ENCODE measurements around the gene RHOG. TPM values are rescaled to one million over a fixed set of nuclear protein-coding genes. Genes with fewer than 3 reads are reported as not detected.

Gene RHOG
- total and polyA plus RNA-seq, 3 donors from 2014 or later, result 36.1 to 58.3 (median 37.1) TPM

DNA sequence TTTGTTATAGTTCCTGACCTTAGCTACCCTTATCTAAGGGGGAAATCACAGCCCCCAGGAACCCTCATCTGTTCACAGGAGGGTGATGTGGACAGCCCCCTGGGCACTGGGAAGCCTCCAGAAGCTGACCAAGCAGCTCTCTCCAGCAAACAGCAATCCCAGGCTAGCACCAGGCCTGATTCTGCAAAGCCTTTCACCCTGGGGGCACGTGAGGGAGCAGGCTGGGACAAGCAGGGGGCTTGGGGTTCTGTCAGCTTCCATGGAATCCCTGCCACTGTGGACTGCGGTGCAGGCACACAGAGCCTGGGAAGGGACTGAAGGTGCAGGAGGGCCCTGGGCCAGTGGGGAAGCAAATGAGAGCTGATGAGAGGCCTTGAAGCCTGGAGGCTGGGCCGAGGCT lies 30.3 kb downstream of the RHOG start:
- Histone ChIP-seq H3K4me1 (peaks cover 6% of the 10 kb centered on the region), H3K9me3 (no peaks in the 10 kb centered on the region), H3K27ac (no peak overlapping the region), H3K27me3 (no peaks in the 10 kb centered on the region), H3K4me3 (no peak overlapping the region), H3K36me3 (ENCODE audit: low read depth, missing control alignments) (no peaks in the 10 kb centered on the region)
- no peak for TF ChIP-seq POLR2A (IDR thresholded peaks at IDR 0.05)
- TF ChIP-seq, protein P1, sequence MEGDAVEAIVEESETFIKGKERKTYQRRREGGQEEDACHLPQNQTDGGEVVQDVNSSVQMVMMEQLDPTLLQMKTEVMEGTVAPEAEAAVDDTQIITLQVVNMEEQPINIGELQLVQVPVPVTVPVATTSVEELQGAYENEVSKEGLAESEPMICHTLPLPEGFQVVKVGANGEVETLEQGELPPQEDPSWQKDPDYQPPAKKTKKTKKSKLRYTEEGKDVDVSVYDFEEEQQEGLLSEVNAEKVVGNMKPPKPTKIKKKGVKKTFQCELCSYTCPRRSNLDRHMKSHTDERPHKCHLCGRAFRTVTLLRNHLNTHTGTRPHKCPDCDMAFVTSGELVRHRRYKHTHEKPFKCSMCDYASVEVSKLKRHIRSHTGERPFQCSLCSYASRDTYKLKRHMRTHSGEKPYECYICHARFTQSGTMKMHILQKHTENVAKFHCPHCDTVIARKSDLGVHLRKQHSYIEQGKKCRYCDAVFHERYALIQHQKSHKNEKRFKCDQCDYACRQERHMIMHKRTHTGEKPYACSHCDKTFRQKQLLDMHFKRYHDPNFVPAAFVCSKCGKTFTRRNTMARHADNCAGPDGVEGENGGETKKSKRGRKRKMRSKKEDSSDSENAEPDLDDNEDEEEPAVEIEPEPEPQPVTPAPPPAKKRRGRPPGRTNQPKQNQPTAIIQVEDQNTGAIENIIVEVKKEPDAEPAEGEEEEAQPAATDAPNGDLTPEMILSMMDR (IDR thresholded peaks at IDR 0.05), result no peak
- intact Hi-C loops (cut with DNase I; ENCODE audit: low total_unique reads), result no loop called here
- WGBS, 2 donors, result 79 to 80% methylated on average over 2 to 3 of the region's 3 CpGs
- DNase-seq, result no peak

DNA sequence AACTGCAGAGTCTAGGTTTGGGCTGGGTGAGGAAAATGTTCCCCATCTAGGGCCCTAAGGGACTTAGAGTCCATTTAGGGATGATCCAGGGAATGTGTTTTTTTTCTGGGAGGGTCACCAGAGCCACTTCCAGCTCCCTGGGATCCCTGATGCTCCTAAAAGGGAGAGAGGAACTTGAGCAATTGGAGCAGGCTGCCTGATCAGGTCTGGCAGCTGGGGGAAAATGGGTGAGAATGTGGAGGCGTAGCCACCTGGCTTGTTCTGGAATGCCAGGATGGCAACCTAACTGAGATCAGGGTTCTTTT lies 31.2 kb downstream of the RHOG start:
- no peaks in the 10 kb centered on the region for H3K36me3 ChIP-seq (ENCODE audit: low read depth, missing control alignments)
- intact Hi-C loops (cut with DNase I; ENCODE audit: low total_unique reads), result no loop called here
- no peak overlapping the region for H3K27ac ChIP-seq
- DNase-seq, result no peak
- WGBS, 2 donors, result 91 to 100% methylated on average over 1 of the region's 1 CpG
- H3K4me1 ChIP-seq, result peaks cover 6% of the 10 kb centered on the region
- no peaks in the 10 kb centered on the region for H3K9me3 ChIP-seq
- H3K27me3 ChIP-seq, result no peaks in the 10 kb centered on the region
- H3K4me3 ChIP-seq, result no peak overlapping the region
- TF ChIP-seq POLR2A (IDR thresholded peaks at IDR 0.05), result no peak
- TF ChIP-seq, protein P1 (IDR thresholded peaks at IDR 0.05), result no peak

DNA sequence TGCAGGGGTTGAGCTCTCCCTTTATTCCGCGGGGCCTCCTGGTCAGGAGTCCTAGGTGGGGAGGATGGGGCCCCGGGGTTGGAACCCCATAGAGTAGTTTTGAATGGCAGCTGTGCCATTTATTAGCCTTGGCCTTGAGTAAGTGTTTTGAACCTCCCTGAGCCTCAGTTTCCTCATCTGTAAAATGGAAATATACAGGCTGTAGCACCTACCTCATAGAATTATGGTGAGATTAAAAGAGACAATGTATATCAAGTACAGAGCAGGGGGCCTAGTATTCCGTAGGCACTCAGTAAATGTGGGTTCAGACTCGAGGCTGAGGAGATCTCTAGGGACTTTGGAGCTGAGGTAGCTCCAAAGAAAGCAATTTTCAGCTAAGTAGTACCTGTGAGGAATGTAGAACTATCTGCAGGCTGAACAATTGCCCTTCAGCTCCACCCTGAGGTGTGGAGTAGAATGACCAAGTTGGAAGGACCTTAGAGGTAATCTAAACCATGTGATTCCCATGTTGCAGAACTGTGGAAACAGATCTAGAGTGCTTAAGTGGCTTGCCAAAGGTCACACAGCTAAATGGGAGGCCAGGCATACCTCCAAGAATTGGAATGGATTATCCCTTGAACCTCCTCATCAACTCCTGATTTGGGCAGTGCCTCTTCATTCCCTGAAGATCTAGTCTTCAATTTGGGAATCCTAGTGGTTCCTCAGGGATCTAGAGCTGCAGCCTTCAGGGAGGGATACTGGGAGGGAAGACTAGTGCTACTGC lies 31.7 kb downstream of the RHOG start:
- peaks cover 6% of the 10 kb centered on the region for H3K4me1 ChIP-seq
- TF ChIP-seq, protein P1 (IDR thresholded peaks at IDR 0.05), result peak in 1 of 3 experiments; percentile 7
- TF ChIP-seq POLR2A (IDR thresholded peaks at IDR 0.05), result no peak
- intact Hi-C loops (cut with DNase I; ENCODE audit: low total_unique reads), result no loop called here
- H3K4me3 ChIP-seq, result peak overlapping the region; percentile 53 to 69
- WGBS, 2 donors, result 25 to 30% methylated on average over 5 of the region's 5 CpGs
- DNase-seq, result no peak
- no peaks in the 10 kb centered on the region for H3K27me3 ChIP-seq
- H3K27ac ChIP-seq, result peak overlapping the region in 1 of 2 donors; percentile 6
- H3K9me3 ChIP-seq, result no peaks in the 10 kb centered on the region
- no peaks in the 10 kb centered on the region for H3K36me3 ChIP-seq (ENCODE audit: low read depth, missing control alignments)

DNA sequence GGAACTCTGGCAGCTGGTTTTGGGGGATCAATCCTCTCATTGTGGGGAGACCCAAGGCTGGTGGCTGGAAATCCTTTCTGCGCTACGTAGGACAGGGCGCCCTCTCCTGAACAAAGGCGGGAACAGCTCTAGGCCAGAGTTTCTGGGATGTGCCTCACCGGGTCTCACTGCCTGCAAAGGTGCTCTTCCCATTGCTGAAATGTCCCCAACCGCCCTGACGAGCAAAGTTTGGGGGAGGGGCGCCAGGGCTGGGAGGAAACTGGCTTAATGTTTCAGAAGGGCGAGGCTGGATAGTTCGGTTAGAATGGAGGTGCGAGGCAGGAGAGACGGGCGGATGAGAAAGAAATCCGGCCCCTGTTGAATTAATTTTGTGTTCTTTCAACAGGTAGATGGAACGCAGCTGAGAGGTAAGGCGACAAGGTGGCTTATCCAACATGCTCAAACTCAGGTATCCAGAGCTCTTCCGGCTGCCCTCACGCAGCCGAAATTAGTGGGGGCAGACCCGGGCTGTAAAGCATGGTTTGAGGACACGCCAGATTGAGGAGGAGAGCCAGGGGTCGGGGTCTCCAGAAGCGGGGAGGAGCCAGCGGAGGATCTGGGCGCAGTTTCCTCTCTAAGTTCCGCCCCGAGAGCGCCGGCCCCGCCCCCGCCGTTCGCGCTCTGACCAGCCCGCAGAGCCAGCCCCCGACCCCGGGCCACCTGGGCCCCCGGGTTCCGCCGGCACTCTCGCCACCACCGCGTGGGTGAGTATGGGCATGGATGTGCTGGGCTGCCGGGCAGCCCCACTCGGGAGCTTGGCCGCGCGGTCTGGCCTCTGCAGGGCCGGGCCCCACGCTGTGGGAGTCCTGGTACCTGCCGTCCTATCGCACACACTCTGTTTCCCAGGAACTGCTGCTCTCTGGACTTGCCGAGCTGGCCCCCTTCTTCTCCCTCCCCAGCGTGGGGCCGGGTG lies 32.6 kb downstream of the RHOG start, which contains the start of gene PGAP2:
Gene PGAP2, plus strand, starts transcription at position 652 of the 952 bp plus-strand sequence. CDS start 2,700 bp downstream, outside the sequence.
- Histone ChIP-seq H3K4me1 (peaks cover 6% of the 10 kb centered on the region), H3K9me3 (no peaks in the 10 kb centered on the region), H3K36me3 (ENCODE audit: low read depth, missing control alignments) (no peaks in the 10 kb centered on the region), H3K4me3 (peak within 1 kb of the TSS; percentile 53 to 69), H3K27me3 (no peaks in the 10 kb centered on the region), H3K27ac (peak within 1 kb of the TSS in 1 of 2 donors; percentile 6)
- intact Hi-C loops (cut with DNase I; ENCODE audit: low total_unique reads), result no loop called here
- TF ChIP-seq, protein P1 (IDR thresholded peaks at IDR 0.05), result peak in 2 of 3 experiments; percentile 38 to 56
- no peak for TF ChIP-seq POLR2A (IDR thresholded peaks at IDR 0.05)
- 1 to 2% methylated on average over 27 to 54 of the region's 55 CpGs for WGBS, 2 donors
- DNase-seq, result peak; percentile 71

All from testis (tissue), 3 donors.